Left forelimb (tissue), 1 donor: ENCODE results near the gene RARB.

ENCODE experiments used
- DNase-seq: peaks from one replicate; pipeline ENCODE4 v3.0.0-alpha.2; 2018; ENCODE audit warnings: low spot score

RARB gene

GRCh38 chr3:25427942-25428788 is at the start of gene RARB:
Gene RARB, plus strand, starts transcription at chr3:25428263. Its CDS starts 469 bp downstream, at chr3:25428732.
- peak; percentile 87 for DNase-seq

- no peak for DNase-seq
Observed at GRCh38 chr3:25378786-25379311, 49.2 kb upstream of the RARB start.

GRCh38 chr3:25380222-25380739 is 47.8 kb upstream of the RARB start:
- no peak for DNase-seq

DNA sequence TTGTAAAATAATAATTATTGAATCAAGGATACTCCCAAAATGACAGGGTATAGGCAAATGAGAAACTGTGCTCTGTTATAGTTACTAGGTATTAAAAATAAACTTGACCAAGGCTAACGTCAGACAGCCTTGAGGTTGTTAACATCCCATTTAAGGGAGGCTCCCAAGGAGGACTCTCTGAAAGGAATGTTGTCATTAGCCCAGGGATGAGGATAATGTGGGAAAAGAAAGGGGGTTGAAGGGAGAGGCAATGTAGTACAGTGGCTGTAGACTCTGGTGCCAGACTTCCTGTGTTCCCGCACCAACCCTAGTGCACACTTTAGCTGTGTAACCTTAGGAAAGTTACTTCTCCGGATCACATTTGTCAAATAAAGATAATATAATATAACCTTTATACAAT is 47.0 kb upstream of the RARB start:
- DNase-seq: no peak

DNA sequence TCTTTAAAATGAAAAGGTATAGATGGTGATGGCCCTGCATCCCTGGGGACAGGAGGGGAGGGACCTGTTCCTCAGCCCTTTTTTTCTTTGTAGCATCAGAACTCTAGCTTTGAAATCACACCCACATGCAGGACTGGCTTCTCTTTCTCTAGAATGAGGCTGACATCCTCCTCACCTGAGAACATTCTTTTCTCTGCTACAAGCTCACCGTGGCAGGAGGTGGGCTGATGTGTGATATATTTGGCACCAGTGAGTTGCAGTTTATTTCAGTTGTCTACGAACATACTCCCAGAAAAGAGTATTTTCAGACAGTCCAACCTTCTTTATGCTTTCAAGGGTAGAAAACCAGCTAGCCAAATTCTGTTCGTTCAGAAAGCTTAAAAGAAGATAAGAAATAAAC is 43.6 kb upstream of the RARB start:
- DNase-seq: no peak

DNA sequence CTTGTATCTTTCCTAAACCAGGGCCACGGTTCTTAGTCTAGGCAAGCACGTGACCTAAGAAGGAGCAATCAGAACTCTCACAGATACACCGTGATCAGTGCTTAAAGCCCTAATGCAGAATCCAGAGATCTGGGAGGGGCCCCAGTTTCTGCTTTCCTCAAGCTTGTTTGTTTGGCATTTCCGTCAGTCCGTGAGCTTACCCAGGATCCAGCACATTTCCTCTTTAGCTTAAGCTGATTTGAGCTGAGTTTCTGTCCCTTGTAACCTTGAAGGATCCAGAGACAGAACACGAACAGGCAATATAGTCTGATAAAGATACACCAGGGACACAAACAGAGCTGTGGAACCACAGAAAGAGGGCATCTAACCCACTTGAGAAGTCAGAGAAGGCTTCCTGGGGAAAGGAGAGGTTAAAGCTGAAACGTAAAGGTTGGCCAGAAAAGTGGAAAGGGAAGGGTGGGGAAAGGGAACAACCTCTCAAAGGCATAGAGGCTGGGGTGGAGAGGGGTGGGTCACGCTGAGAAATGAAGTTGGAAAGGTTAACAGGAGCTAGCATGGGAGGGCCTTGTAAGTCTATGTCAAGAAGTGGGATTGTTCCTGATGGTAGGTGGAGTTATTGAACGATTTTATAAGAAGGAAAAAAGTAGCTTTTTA is 42.1 kb upstream of the RARB start:
- DNase-seq: no peak

DNA sequence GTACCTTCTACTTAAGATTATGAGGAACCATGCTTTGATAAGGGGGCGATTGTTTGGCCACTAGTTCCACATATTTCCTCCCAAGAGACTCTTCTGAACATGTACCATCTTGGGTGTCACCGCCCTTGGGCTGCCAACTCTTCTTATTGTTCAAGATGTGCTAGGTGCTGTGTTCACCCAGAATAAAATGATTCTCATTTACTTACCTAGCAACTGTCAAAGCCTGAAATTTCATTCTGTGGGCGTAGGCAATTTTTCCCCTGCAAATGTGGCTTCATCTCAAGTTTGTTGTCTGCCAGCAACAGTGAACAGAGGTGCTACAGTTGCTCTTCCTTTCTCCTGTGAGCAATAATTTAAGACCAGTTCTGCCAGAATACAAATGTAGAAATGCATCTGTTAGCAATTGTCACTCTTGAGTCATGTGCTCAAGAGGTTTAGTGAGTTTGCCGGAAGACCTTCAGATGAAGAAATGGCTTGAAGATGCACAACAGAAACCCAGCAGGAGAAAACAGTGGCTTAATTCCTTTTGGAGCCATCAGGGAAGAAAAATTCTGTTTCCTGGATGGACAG is 41.3 kb upstream of the RARB start:
- DNase-seq: no peak

DNA sequence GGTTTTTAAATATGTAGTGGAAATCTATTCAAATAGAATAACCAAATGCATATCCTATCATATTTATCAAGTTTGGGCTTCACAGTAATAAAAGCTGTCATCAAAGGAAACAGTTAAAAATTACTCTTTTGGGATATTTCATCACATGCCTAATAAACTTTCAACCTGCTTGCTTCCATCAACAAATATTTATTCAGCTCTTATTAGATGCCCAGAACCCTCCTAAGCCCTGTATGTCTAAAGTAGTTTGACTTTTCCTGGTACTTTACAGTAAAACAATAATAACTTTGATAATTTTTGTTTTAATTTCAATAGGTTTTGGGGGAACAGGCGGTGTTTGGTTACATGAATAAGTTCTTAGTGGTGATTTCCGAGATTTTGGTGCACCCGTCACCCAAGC is 37.5 kb upstream of the RARB start:
- no peak for DNase-seq

- DNase-seq: no peak
Observed at GRCh38 chr3:25396251-25396650, 31.8 kb upstream of the RARB start.

DNA sequence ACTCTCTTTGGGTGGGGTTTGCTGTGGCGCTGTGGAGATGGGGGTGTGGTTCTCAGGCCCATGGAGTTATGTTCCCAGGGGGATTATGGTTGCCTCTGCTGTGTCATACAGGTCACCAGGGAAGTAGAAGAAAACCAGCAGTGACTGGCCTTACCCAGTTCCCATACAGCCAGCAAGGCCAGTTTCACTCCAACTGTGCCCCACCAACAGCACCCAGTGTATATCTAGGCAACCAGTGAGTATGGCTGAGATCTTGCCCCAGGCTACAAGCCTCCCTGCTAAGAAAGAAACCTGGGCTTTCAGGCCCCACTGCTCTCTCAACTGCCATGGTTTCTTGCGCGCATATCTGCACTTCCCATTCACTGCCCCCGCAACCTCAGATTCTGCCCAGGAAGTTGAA is 31.4 kb upstream of the RARB start:
- no peak for DNase-seq

GRCh38 chr3:25397150-25397549 is 30.9 kb upstream of the RARB start:
- DNase-seq: no peak

DNA sequence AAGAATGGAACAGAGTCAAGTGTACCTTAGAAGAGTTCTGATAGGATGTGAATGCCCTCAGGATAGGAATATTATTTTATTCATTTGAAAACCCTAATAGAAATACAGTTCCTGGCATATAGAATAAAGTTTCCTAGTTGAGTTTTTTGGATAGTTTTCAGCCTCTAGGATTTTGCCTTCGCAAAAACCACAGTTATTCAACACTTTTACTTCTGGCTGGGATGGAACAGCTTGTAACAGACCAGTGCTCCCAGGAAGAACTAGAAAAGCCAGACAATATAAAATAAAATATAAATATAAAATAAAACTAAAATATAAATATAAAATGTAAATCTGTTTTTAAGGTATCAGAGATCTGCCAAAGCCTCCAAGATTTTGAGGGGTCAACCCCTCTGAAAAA is 27.5 kb upstream of the RARB start:
- DNase-seq: no peak

DNA sequence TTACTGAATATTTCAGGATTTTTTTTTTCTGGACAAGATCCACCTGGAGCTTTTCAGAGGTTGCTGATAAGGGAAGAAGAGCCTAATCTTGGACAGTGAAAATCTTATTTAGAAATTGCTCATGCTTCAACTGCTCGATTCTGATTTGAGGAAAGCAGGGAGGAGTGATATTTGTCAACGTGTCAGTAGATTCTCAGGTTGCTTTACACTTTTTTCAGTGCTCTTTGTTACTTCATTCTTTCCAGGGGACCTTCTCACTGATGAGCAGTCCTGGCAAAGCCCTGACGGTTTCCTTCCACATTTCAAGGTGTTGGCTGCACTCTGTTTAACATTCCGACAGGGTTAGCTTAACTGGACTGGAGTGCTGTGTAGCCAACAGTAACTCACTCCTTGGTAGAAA is 24.1 kb upstream of the RARB start:
- no peak for DNase-seq

DNA sequence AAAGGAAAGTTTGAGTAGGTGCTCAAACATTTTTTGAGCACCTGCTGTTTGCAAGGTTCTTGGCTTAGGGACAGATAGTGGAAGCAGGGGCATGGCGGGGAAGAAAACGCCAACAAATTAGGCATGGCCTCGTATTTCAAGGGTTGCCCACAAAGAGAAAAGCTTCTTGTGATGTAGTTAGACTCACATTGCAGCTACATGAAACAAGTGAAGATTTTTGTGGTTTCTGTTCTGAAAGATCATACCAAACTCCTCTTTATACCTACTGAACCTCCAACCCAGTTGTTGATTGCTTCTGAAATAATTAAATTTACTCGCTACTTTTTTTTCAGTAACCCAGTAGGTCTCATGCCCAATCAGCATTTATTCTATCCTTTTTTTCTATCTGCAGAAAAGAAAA is 23.5 kb upstream of the RARB start:
- DNase-seq: no peak

DNA sequence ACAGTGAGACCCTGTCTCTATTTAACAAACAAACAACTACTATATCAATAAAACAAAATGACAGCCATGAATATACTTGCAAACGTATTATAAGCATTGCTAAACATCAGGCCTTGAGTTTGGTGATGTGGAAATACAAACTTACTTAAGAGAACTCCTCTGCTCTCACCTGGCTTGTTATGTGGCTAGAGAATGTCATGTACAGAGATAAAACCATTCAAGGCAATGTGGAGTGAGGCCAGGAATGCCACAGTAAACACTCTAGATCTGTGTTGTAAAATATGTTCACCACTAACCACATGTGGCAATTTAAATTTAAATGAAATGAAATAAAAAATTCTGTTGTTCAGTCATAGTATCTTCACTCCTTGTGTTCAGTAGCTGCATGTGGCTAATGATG is 22.7 kb upstream of the RARB start:
- no peak for DNase-seq

- DNase-seq: no peak
Observed at GRCh38 chr3:25410703-25411102, 17.4 kb upstream of the RARB start.

GRCh38 chr3:25412269-25412668 is 15.8 kb upstream of the RARB start:
- no peak for DNase-seq

GRCh38 chr3:25416176-25416575 is 11.9 kb upstream of the RARB start:
- DNase-seq: no peak

GRCh38 chr3:25418596-25418995 is 9.5 kb upstream of the RARB start:
- no peak for DNase-seq

- DNase-seq: no peak
Observed at GRCh38 chr3:25419251-25419650, 8.8 kb upstream of the RARB start.

- no peak for DNase-seq
Observed at GRCh38 chr3:25420147-25420546, 7.9 kb upstream of the RARB start.

DNA sequence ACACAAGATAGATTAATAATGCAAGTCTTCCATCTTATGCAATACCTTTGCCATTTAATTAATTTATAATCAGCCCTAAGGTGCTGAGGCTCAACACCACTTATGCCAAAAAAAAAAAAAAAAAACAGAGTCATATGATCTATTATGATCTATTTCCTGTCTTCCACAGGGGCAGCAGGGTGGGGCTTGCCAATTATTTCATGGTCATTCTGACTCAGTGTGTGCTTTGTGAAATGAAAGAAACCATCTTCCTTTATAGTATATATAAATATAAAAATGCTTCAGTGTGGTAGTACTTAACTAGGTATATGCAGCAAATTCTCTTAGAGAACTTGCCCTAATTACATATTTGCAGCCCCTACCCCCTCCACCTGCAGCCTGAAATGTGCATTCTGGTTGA is 7.2 kb upstream of the RARB start:
- DNase-seq: no peak

DNA sequence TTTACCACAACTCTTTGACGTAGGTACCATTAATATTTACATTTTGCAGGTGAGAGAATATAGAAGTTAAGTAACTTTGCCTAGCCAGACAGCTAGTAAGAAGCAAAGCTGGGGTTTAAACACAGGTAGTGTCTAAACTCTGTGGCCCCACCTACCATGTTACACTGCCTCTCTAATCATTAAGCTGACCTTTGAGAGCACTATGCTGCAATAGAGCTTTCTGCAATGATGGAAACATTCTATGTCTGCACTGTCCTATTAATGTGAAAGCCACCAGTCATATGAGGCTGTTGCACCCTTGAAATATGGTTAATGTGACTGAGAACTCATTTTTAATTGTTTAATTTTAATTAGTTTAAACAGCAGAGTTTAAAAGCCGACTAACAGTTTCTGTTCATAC is 6.3 kb upstream of the RARB start:
- no peak for DNase-seq
